ENCODE data around the gene FURIN. TPM values are rescaled to one million over a fixed set of nuclear protein-coding genes. Genes with fewer than 3 reads are reported as not detected.

FURIN gene
- polyA plus RNA-seq, 4 donors, result 40.6 to 50.6 (median 44.7) TPM

Other genes starting within 250 kb of the FURIN start
- 10 to 100 TPM in 3 of 4 donors, 1 to 10 TPM in 1; 7.2 to 14.8 (median 11.7) TPM for gene BLM, start 151.2 kb upstream of the FURIN start, polyA plus RNA-seq (ENCODE audit: insufficient read length in 4 of 4)
- 10 to 100 TPM in 3 of 4 donors, 1 to 10 TPM in 1; 9.4 to 23.0 (median 17.3) TPM for gene FES, start 15.9 kb downstream of the FURIN start, polyA plus RNA-seq (ENCODE audit: insufficient read length in 4 of 4)
- 10 to 100 TPM; 41.1 to 64.7 (median 54.2) TPM for gene MAN2A2, start 34.7 kb downstream of the FURIN start, polyA plus RNA-seq (ENCODE audit: insufficient read length in 4 of 4)
- 10 to 100 TPM in 3 of 4 donors, 1 to 10 TPM in 1; 9.9 to 16.4 (median 15.2) TPM for gene HDDC3, start 64.0 kb downstream of the FURIN start, polyA plus RNA-seq (ENCODE audit: insufficient read length in 4 of 4)
- 10 to 100 TPM; 44.9 to 75.4 (median 63.6) TPM for gene UNC45A, start 66.7 kb downstream of the FURIN start, polyA plus RNA-seq (ENCODE audit: insufficient read length in 4 of 4)
- 10 to 100 TPM; 13.5 to 20.4 (median 14.9) TPM for gene RCCD1, start 86.3 kb downstream of the FURIN start, polyA plus RNA-seq (ENCODE audit: insufficient read length in 4 of 4)
- 10 to 100 TPM; 68.1 to 80.8 (median 79.9) TPM for gene PRC1, start 125.9 kb downstream of the FURIN start, polyA plus RNA-seq (ENCODE audit: insufficient read length in 4 of 4)
- 10 to 100 TPM; 15.5 to 22.3 (median 18.9) TPM for gene VPS33B, start 154.0 kb downstream of the FURIN start, polyA plus RNA-seq (ENCODE audit: insufficient read length in 4 of 4)
- gene SV2B, start 231.7 kb downstream of the FURIN start, polyA plus RNA-seq (ENCODE audit: insufficient read length in 4 of 4), result 1 to 10 TPM in 1 of 4 donors, under 1 TPM in 3; 0.79 to 1.3 (median 0.87) TPM